ENCODE data around the gene MED13L. TPM values are rescaled to one million over a fixed set of nuclear protein-coding genes. Genes with fewer than 3 reads are reported as not detected.
"Not testable (repeated sequence)": the region's sequence is repeated elsewhere in the genome, so short reads cannot be mapped to it uniquely, and the experiment has no call there.

The MED13L gene
- total RNA-seq, 1 donor from 2014 or later, result 97.7 TPM

DNA sequence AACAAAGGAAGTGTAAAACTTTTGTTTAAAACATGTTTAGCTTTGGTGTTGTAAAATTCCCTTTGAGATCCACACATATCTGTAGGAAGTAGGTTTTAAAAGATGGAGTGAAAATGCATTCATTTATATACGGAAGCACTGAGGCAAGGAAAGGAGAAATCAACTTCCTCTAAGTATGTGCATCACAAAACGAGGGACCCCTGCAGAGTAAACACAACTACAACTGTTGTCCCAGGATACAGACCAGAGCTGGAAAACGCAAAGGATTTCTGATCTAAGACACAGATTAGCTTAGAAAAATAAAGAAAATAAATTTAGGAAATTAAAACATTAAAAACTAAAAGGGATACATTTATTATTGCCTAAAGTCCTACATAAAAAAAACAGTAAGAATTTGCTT lies 297.6 kb downstream of the MED13L start:
- DNase-seq (ENCODE audit: extremely low spot score, unreplicated experiment), result no peak
- Mint-ChIP-seq H3K27me3 (no peaks in the 10 kb centered on the region), H3K4me3 (no peak overlapping the region), H3K9me3 (no peaks in the 10 kb centered on the region), H3K36me3 (peaks cover 26% of the 10 kb centered on the region), H3K4me1 (ENCODE audit: unreplicated experiment) (peaks cover 6% of the 10 kb centered on the region), H3K27ac (no peak overlapping the region)
- TF ChIP-seq, protein P1, sequence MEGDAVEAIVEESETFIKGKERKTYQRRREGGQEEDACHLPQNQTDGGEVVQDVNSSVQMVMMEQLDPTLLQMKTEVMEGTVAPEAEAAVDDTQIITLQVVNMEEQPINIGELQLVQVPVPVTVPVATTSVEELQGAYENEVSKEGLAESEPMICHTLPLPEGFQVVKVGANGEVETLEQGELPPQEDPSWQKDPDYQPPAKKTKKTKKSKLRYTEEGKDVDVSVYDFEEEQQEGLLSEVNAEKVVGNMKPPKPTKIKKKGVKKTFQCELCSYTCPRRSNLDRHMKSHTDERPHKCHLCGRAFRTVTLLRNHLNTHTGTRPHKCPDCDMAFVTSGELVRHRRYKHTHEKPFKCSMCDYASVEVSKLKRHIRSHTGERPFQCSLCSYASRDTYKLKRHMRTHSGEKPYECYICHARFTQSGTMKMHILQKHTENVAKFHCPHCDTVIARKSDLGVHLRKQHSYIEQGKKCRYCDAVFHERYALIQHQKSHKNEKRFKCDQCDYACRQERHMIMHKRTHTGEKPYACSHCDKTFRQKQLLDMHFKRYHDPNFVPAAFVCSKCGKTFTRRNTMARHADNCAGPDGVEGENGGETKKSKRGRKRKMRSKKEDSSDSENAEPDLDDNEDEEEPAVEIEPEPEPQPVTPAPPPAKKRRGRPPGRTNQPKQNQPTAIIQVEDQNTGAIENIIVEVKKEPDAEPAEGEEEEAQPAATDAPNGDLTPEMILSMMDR (conservative IDR thresholded peaks at IDR 0.05), result no peak

DNA sequence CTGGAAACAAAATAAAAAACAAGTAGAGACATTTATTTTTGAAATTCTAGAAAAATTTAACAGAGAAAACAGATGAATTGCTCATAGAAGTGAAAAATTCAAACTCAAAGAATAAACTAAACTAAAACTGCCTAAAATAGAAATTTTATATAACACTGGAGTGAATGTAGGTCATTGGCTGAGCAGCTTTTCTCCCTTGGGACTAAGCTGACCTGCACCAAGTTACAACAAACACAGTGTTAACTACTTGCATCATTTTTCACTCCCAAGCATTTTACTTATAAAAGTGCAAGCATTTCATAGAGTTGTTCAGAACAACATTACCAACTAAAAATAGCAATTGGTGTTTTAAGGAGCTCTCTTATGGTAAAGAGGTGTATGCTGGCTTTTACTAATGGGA lies 298.1 kb downstream of the MED13L start:
- H3K27me3 Mint-ChIP-seq, result no peaks in the 10 kb centered on the region
- TF ChIP-seq, protein P1 (conservative IDR thresholded peaks at IDR 0.05), result no peak
- no peak for DNase-seq (ENCODE audit: extremely low spot score, unreplicated experiment)
- H3K27ac Mint-ChIP-seq, result no peak overlapping the region
- peaks cover 28% of the 10 kb centered on the region for H3K36me3 Mint-ChIP-seq
- no peak overlapping the region for H3K4me3 Mint-ChIP-seq
- peaks cover 7% of the 10 kb centered on the region for H3K4me1 Mint-ChIP-seq (ENCODE audit: unreplicated experiment)
- H3K9me3 Mint-ChIP-seq, result no peaks in the 10 kb centered on the region

DNA sequence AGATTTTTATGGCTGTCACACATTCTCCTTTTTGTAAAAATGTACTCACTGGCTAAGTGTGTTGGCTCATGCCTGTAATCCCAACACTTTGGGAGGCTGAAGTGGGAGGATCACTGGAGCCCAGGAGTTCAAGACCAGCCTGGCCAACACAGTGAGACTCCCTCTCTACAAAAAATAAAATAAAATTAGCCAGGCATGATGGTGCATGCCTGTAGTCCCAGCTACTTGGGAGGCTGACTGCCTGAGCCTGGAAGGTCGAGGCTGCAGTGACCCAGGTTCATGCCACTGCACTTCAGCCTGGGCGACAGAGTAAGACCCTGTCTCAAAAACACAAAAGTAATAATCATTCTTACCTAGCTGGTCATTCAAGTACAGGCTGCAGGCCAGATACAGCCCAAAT lies 300.7 kb downstream of the MED13L start:
- peaks cover 29% of the 10 kb centered on the region for H3K36me3 Mint-ChIP-seq

DNA sequence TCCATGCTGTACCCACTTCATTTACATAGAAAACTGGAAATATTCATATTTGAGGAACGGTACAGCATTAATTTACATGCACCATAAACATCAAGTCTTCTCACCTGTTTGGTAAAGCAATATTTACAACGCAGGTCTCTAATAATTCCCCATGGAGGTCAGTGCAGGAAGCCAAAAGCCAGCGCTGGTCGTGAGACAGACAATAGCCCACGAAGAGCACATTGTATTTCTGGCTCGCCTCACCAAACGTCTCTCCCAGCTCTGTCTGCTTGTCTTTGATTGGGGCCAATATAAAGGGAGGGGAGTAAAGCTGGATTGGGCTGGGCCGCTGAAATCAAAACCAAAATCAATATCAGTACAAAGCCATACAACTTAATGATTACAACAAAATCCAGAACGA lies 302.1 kb downstream of the MED13L start:
- peaks cover 37% of the 10 kb centered on the region for H3K36me3 Mint-ChIP-seq
- no peaks in the 10 kb centered on the region for H3K9me3 Mint-ChIP-seq
- TF ChIP-seq, protein P1 (conservative IDR thresholded peaks at IDR 0.05), result no peak
- H3K27ac Mint-ChIP-seq, result no peak overlapping the region
- no peak for DNase-seq (ENCODE audit: extremely low spot score, unreplicated experiment)
- peaks cover 15% of the 10 kb centered on the region for H3K4me1 Mint-ChIP-seq (ENCODE audit: unreplicated experiment)
- no peaks in the 10 kb centered on the region for H3K27me3 Mint-ChIP-seq
- no peak overlapping the region for H3K4me3 Mint-ChIP-seq

More for the DNA sequence above, 300.7 kb downstream of the MED13L start:
- H3K4me3 Mint-ChIP-seq; H3K27me3 Mint-ChIP-seq; DNase-seq (ENCODE audit: extremely low spot score, unreplicated experiment); H3K27ac Mint-ChIP-seq; H3K9me3 Mint-ChIP-seq: not testable (repeated sequence)
- H3K4me1 Mint-ChIP-seq (ENCODE audit: unreplicated experiment), result peaks cover 15% of the 10 kb centered on the region

DNA sequence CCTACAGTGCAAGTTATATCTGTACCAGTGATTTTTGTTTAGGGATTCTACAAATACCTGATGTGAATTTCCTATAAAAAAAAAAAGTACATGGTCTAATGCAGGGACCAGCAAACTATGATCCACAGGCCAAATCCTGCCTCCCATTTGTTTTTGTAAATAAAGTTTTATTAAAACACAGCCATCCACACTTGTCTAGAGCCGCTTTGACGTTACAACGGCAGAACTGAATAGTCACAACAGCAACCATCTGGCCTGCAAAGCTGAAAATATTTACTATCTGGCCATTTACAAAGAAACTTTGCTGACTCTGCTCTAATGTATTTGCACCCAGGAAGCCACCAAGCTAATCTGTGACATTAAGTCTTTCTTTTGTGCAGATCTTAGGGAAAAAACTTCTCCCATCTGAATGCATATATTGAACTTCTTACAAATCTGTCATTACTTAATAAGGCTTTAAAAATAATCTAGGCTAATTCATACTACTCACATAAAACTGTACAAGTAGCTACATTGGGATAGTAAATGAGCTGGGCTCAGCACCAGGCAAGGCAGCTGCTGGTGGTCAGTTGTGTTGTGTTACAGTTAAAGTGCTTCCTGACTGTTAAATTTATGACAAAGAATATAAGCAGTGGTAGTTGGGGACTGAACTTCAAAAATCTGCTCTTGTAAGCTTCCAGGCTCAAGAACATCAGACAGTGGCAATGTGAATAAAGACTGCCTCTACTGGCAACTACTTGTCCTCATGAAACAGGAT lies 303.3 kb downstream of the MED13L start:
- TF ChIP-seq, protein P1 (conservative IDR thresholded peaks at IDR 0.05), result no peak

DNA sequence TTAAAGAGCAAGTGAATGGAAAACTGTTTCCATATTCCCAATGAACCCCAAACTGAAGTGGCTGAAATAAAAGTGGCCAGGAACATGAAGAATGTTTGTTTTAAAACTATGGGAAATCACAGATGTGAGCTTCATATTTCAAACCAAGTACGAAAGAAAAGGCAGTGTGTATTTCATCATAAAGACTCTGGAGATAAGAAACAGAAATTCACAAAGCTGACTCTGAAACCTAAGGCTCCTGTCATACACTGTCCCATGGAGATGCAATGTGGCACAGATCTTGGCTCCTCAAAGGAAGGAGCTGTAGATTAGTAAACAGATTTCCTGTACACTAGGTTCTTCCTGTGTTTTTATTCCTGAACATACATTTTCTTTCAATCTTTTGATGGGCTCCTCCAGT lies 304.4 kb downstream of the MED13L start:
- no peak for DNase-seq (ENCODE audit: extremely low spot score, unreplicated experiment)
- H3K9me3 Mint-ChIP-seq, result no peaks in the 10 kb centered on the region
- no peaks in the 10 kb centered on the region for H3K27me3 Mint-ChIP-seq
- TF ChIP-seq, protein P1 (conservative IDR thresholded peaks at IDR 0.05), result no peak
- peaks cover 46% of the 10 kb centered on the region for H3K36me3 Mint-ChIP-seq
- H3K4me3 Mint-ChIP-seq, result no peak overlapping the region
- H3K4me1 Mint-ChIP-seq (ENCODE audit: unreplicated experiment), result peaks cover 15% of the 10 kb centered on the region
- no peak overlapping the region for H3K27ac Mint-ChIP-seq

More for the DNA sequence above, 303.3 kb downstream of the MED13L start:
- H3K9me3 Mint-ChIP-seq, result no peaks in the 10 kb centered on the region
- peaks cover 40% of the 10 kb centered on the region for H3K36me3 Mint-ChIP-seq
- H3K4me3 Mint-ChIP-seq, result no peak overlapping the region
- DNase-seq (ENCODE audit: extremely low spot score, unreplicated experiment), result no peak
- H3K27me3 Mint-ChIP-seq, result no peaks in the 10 kb centered on the region
- H3K4me1 Mint-ChIP-seq (ENCODE audit: unreplicated experiment), result peaks cover 15% of the 10 kb centered on the region
- H3K27ac Mint-ChIP-seq, result no peak overlapping the region

Measured in type B pancreatic cell (in vitro differentiated cells).